PFSK-1 (cell line): Measurements from ENCODE around the gene FIG4.

Experiments
- POLR2AphosphoS5 ChIP-seq: IDR thresholded peaks from 2 replicates; pipeline ENCODE4 v1.6.1; 2012; ENCODE audit warnings: low read depth, mild to moderate bottlenecking, control low read depth, low read length, moderate library complexity
- TF ChIP-seq, protein P1 (sequence below), 2 experiments: IDR thresholded peaks; 2 replicates each; pipeline versions ENCODE4 v1.6.1 to v1.8.0; 2011 to 2012; ENCODE audit warnings: low read depth in 2 of 2, low read length in 2 of 2, control low read depth in 1 of 2, inconsistent platforms in 1 of 2, mild to moderate bottlenecking in 1 of 2, moderate library complexity in 1 of 2; ENCODE audit not compliant: insufficient read depth in 1 of 2

- TF ChIP-seq, protein P1, sequence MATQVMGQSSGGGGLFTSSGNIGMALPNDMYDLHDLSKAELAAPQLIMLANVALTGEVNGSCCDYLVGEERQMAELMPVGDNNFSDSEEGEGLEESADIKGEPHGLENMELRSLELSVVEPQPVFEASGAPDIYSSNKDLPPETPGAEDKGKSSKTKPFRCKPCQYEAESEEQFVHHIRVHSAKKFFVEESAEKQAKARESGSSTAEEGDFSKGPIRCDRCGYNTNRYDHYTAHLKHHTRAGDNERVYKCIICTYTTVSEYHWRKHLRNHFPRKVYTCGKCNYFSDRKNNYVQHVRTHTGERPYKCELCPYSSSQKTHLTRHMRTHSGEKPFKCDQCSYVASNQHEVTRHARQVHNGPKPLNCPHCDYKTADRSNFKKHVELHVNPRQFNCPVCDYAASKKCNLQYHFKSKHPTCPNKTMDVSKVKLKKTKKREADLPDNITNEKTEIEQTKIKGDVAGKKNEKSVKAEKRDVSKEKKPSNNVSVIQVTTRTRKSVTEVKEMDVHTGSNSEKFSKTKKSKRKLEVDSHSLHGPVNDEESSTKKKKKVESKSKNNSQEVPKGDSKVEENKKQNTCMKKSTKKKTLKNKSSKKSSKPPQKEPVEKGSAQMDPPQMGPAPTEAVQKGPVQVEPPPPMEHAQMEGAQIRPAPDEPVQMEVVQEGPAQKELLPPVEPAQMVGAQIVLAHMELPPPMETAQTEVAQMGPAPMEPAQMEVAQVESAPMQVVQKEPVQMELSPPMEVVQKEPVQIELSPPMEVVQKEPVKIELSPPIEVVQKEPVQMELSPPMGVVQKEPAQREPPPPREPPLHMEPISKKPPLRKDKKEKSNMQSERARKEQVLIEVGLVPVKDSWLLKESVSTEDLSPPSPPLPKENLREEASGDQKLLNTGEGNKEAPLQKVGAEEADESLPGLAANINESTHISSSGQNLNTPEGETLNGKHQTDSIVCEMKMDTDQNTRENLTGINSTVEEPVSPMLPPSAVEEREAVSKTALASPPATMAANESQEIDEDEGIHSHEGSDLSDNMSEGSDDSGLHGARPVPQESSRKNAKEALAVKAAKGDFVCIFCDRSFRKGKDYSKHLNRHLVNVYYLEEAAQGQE (IDR thresholded peaks at IDR 0.05; ENCODE audit: insufficient read depth in 1 of 2, low read depth in 2 of 2, low read length in 2 of 2) = no peak
- TF ChIP-seq POLR2AphosphoS5 = no peak
These were observed 49.7 kb downstream of the FIG4 start for GRCh38 chr6:109740787-109741186.
